GM23338 (cell line): ENCODE measurements around the gene SLC6A7. TPM values are rescaled to one million over a fixed set of nuclear protein-coding genes. Genes with fewer than 3 reads are reported as not detected.

Source experiments
- ATAC-seq: fragments of 200-7000 bp; cut with Tn5 transposase; 3 replicates; pipeline ENCODE4 v1.9.1; 2020
- DNase-seq: peaks from one replicate; pipeline ENCODE4 v3.0.0-alpha.2; 2015; ENCODE audit warnings: low spot score
- H2AFZ ChIP-seq: fragments of 200-600 bp; sonication (generic); 2 replicates; pipeline ENCODE4 v1.8.0; 2016; ENCODE audit warnings: antibody characterized with exemption, mild to moderate bottlenecking, moderate library complexity
- H3F3A ChIP-seq: fragments of 200-600 bp; sonication (generic); replicated peaks from 2 replicates; pipeline ENCODE4 v1.8.0; 2017; ENCODE audit warnings: antibody characterized with exemption, mixed run types, low read depth
- H3K27ac ChIP-seq: fragments of 200-600 bp; sonication (generic); 2 replicates; pipeline ENCODE4 v1.6.1; 2016; ENCODE audit warnings: low read depth
- H3K27me3 ChIP-seq: fragments of 200-600 bp; sonication (generic); 2 replicates; pipeline ENCODE4 v1.8.0; 2016; ENCODE audit warnings: mild to moderate bottlenecking, mixed run types, moderate library complexity; ENCODE audit not compliant: insufficient read depth
- H3K36me3 ChIP-seq: fragments of 200-600 bp; sonication (generic); 2 replicates; pipeline ENCODE4 v1.8.0; 2016; ENCODE audit warnings: mild to moderate bottlenecking; ENCODE audit not compliant: insufficient read depth
- H3K4me1 ChIP-seq: fragments of 200-600 bp; sonication (generic); 2 replicates; pipeline ENCODE4 v1.8.0; 2016; ENCODE audit warnings: mild to moderate bottlenecking, moderate library complexity; ENCODE audit not compliant: insufficient read depth
- H3K4me2 ChIP-seq: fragments of 200-600 bp; sonication (generic); 2 replicates; pipeline ENCODE4 v1.7.1; 2017; ENCODE audit warnings: mixed run types
- H3K4me3 ChIP-seq: fragments of 200-600 bp; sonication (generic); 2 replicates; pipeline ENCODE4 v1.6.1; 2016; ENCODE audit warnings: mixed run types
- H3K79me2 ChIP-seq: fragments of 200-600 bp; sonication (generic); replicated peaks from 2 replicates; pipeline ENCODE4 v1.8.0; 2017; ENCODE audit warnings: mild to moderate bottlenecking; ENCODE audit not compliant: insufficient read depth
- H3K9me2 ChIP-seq: fragments of 200-600 bp; sonication (generic); 2 replicates; pipeline ENCODE4 v1.8.0; 2017; ENCODE audit not compliant: insufficient read depth
- H4K20me1 ChIP-seq: fragments of 200-600 bp; sonication (generic); replicated peaks from 2 replicates; pipeline ENCODE4 v1.8.0; 2017; ENCODE audit warnings: mild to moderate bottlenecking; ENCODE audit not compliant: insufficient read depth
- H3K27ac Mint-ChIP-seq: 2 replicates; pipeline ENCODE4 v1.8.0; 2020; ENCODE audit warnings: inconsistent platforms, mild to moderate bottlenecking, moderate library complexity, mixed read lengths
- H3K27me3 Mint-ChIP-seq: 3 replicates; pipeline ENCODE4 v1.8.0; 2022; ENCODE audit warnings: low read depth, mild to moderate bottlenecking, moderate library complexity, mixed read lengths, inconsistent platforms; ENCODE audit not compliant: insufficient read depth, poor library complexity
- H3K36me3 Mint-ChIP-seq: 3 replicates; pipeline ENCODE4 v1.8.0; 2021; ENCODE audit warnings: low read depth, mild to moderate bottlenecking, inconsistent platforms, moderate library complexity, mixed read lengths
- H3K4me1 Mint-ChIP-seq: 3 replicates; pipeline ENCODE4 v1.8.0; 2020; ENCODE audit warnings: mild to moderate bottlenecking, inconsistent platforms, mixed read lengths
- H3K4me3 Mint-ChIP-seq: 3 replicates; pipeline ENCODE4 v1.8.0; 2021; ENCODE audit warnings: moderate library complexity, mild to moderate bottlenecking, inconsistent platforms, mixed read lengths
- H3K9me3 Mint-ChIP-seq: 3 replicates; pipeline ENCODE4 v1.8.0; 2020; ENCODE audit warnings: moderate library complexity, mild to moderate bottlenecking, inconsistent platforms, mixed read lengths
- CREB1 ChIP-seq: fragments of 250-450 bp; sonication (Bioruptor Pico); IDR thresholded peaks from 2 replicates; pipeline ENCODE4 v1.5.0; 2020; ENCODE audit warnings: low read depth, mild to moderate bottlenecking, moderate library complexity
- EZH2 ChIP-seq: fragments of 200-600 bp; sonication (generic); IDR thresholded peaks from one replicate; pipeline ENCODE4 v1.8.0; 2017; ENCODE audit warnings: antibody characterized with exemption, mild to moderate bottlenecking, low read depth; ENCODE audit not compliant: unreplicated experiment
- EZH2phosphoT487 ChIP-seq: fragments of 200-600 bp; sonication (generic); IDR thresholded peaks from one replicate; pipeline ENCODE4 v1.8.1; 2018; ENCODE audit warnings: antibody characterized with exemption; ENCODE audit not compliant: unreplicated experiment
- JUNB ChIP-seq: IDR thresholded peaks from one replicate; pipeline ENCODE4 v1.6.1; 2016; ENCODE audit warnings: antibody characterized with exemption; ENCODE audit not compliant: unreplicated experiment
- NANOG ChIP-seq: IDR thresholded peaks from 2 replicates; pipeline ENCODE4 v1.6.1; 2016; ENCODE audit warnings: antibody characterized with exemption, borderline replicate concordance
- POLR2AphosphoS5 ChIP-seq: IDR thresholded peaks from 2 replicates; pipeline ENCODE4 v1.6.1; 2016; ENCODE audit warnings: antibody characterized with exemption, low read depth
- STAT1 ChIP-seq: IDR thresholded peaks from one replicate; pipeline ENCODE4 v1.6.1; 2016; ENCODE audit warnings: antibody characterized with exemption; ENCODE audit not compliant: unreplicated experiment
- ZNF114 ChIP-seq: fragments of 250-450 bp; sonication (Bioruptor Pico); IDR thresholded peaks from 2 replicates; pipeline ENCODE4 v1.5.0; 2020; ENCODE audit warnings: mild to moderate bottlenecking, moderate library complexity
- ZNF331 ChIP-seq: fragments of 250-450 bp; sonication (Bioruptor Pico); IDR thresholded peaks from 2 replicates; pipeline ENCODE4 v1.5.0; 2020; ENCODE audit warnings: low read depth, mild to moderate bottlenecking, moderate library complexity
- polyA plus RNA-seq: library from polyadenylated mRNA; unstranded; fragments of >200 nt; fragmentation: Nextera tagmentation; extraction: Ambion mirVana; gene quantifications from 2 replicates; pipeline ENCODE4 v1.2.1, GENCODE V29; 2016
- total RNA-seq: library from RNA; depleted of rRNA; stranded (reverse); fragments of >200 nt; shearing (Covaris generic); gene quantifications from 2 replicates; pipeline ENCODE4 v1.2.3, GENCODE V29; 2014
- TF ChIP-seq, protein P1 (sequence below): IDR thresholded peaks from one replicate; pipeline ENCODE4 v1.6.1; 2018; ENCODE audit warnings: antibody characterized with exemption; ENCODE audit not compliant: unreplicated experiment
- TF ChIP-seq, protein P2 (sequence below): fragments of 250-450 bp; sonication (Bioruptor Pico); IDR thresholded peaks from 2 replicates; pipeline ENCODE4 v1.5.0; 2020; ENCODE audit warnings: mild to moderate bottlenecking, moderate library complexity
- TF ChIP-seq, protein P3 (sequence below), 2 experiments: fragments of 200-600 bp in 1 of 2; sonication (generic) in 1 of 2; conservative IDR thresholded peaks; 2 replicates each; pipeline versions ENCODE4 v1.5.1 to v1.6.1; 2016 to 2017; ENCODE audit warnings: antibody characterized with exemption in 2 of 2, low read depth in 2 of 2, mild to moderate bottlenecking in 2 of 2, moderate library complexity in 1 of 2
- TF ChIP-seq, protein P4 (sequence below): IDR thresholded peaks from 2 replicates; pipeline ENCODE4 v1.6.1; 2016; ENCODE audit warnings: antibody characterized with exemption

Gene SLC6A7
- total and polyA plus RNA-seq, 2 experiments from 2014 or later, result not detected

- TF ChIP-seq, protein P1, sequence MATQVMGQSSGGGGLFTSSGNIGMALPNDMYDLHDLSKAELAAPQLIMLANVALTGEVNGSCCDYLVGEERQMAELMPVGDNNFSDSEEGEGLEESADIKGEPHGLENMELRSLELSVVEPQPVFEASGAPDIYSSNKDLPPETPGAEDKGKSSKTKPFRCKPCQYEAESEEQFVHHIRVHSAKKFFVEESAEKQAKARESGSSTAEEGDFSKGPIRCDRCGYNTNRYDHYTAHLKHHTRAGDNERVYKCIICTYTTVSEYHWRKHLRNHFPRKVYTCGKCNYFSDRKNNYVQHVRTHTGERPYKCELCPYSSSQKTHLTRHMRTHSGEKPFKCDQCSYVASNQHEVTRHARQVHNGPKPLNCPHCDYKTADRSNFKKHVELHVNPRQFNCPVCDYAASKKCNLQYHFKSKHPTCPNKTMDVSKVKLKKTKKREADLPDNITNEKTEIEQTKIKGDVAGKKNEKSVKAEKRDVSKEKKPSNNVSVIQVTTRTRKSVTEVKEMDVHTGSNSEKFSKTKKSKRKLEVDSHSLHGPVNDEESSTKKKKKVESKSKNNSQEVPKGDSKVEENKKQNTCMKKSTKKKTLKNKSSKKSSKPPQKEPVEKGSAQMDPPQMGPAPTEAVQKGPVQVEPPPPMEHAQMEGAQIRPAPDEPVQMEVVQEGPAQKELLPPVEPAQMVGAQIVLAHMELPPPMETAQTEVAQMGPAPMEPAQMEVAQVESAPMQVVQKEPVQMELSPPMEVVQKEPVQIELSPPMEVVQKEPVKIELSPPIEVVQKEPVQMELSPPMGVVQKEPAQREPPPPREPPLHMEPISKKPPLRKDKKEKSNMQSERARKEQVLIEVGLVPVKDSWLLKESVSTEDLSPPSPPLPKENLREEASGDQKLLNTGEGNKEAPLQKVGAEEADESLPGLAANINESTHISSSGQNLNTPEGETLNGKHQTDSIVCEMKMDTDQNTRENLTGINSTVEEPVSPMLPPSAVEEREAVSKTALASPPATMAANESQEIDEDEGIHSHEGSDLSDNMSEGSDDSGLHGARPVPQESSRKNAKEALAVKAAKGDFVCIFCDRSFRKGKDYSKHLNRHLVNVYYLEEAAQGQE, result no peak
- TF ChIP-seq, protein P2, sequence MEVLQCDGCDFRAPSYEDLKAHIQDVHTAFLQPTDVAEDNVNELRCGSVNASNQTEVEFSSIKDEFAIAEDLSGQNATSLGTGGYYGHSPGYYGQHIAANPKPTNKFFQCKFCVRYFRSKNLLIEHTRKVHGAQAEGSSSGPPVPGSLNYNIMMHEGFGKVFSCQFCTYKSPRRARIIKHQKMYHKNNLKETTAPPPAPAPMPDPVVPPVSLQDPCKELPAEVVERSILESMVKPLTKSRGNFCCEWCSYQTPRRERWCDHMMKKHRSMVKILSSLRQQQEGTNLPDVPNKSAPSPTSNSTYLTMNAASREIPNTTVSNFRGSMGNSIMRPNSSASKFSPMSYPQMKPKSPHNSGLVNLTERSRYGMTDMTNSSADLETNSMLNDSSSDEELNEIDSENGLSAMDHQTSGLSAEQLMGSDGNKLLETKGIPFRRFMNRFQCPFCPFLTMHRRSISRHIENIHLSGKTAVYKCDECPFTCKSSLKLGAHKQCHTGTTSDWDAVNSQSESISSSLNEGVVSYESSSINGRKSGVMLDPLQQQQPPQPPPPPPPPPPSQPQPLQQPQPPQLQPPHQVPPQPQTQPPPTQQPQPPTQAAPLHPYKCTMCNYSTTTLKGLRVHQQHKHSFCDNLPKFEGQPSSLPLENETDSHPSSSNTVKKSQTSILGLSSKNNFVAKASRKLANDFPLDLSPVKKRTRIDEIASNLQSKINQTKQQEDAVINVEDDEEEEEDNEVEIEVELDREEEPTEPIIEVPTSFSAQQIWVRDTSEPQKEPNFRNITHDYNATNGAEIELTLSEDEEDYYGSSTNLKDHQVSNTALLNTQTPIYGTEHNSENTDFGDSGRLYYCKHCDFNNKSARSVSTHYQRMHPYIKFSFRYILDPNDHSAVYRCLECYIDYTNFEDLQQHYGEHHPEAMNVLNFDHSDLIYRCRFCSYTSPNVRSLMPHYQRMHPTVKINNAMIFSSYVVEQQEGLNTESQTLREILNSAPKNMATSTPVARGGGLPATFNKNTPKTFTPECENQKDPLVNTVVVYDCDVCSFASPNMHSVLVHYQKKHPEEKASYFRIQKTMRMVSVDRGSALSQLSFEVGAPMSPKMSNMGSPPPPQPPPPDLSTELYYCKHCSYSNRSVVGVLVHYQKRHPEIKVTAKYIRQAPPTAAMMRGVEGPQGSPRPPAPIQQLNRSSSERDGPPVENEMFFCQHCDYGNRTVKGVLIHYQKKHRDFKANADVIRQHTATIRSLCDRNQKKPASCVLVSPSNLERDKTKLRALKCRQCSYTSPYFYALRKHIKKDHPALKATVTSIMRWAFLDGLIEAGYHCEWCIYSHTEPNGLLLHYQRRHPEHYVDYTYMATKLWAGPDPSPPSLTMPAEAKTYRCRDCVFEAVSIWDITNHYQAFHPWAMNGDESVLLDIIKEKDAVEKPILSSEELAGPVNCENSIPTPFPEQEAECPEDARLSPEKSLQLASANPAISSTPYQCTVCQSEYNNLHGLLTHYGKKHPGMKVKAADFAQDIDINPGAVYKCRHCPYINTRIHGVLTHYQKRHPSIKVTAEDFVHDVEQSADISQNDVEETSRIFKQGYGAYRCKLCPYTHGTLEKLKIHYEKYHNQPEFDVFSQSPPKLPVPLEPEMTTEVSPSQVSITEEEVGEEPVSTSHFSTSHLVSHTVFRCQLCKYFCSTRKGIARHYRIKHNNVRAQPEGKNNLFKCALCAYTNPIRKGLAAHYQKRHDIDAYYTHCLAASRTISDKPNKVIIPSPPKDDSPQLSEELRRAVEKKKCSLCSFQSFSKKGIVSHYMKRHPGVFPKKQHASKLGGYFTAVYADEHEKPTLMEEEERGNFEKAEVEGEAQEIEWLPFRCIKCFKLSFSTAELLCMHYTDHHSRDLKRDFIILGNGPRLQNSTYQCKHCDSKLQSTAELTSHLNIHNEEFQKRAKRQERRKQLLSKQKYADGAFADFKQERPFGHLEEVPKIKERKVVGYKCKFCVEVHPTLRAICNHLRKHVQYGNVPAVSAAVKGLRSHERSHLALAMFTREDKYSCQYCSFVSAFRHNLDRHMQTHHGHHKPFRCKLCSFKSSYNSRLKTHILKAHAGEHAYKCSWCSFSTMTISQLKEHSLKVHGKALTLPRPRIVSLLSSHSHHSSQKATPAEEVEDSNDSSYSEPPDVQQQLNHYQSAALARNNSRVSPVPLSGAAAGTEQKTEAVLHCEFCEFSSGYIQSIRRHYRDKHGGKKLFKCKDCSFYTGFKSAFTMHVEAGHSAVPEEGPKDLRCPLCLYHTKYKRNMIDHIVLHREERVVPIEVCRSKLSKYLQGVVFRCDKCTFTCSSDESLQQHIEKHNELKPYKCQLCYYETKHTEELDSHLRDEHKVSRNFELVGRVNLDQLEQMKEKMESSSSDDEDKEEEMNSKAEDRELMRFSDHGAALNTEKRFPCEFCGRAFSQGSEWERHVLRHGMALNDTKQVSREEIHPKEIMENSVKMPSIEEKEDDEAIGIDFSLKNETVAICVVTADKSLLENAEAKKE (CRISPR knock-in tag), result no peak
- TF ChIP-seq POLR2AphosphoS5 (no peak), ZNF114 (no peak), JUNB (no peak), EZH2 (no peak), EZH2phosphoT487 (no peak), STAT1 (no peak), NANOG (no peak), ZNF331 (CRISPR knock-in tag) (no peak), CREB1 (no peak)
- TF ChIP-seq, protein P3, sequence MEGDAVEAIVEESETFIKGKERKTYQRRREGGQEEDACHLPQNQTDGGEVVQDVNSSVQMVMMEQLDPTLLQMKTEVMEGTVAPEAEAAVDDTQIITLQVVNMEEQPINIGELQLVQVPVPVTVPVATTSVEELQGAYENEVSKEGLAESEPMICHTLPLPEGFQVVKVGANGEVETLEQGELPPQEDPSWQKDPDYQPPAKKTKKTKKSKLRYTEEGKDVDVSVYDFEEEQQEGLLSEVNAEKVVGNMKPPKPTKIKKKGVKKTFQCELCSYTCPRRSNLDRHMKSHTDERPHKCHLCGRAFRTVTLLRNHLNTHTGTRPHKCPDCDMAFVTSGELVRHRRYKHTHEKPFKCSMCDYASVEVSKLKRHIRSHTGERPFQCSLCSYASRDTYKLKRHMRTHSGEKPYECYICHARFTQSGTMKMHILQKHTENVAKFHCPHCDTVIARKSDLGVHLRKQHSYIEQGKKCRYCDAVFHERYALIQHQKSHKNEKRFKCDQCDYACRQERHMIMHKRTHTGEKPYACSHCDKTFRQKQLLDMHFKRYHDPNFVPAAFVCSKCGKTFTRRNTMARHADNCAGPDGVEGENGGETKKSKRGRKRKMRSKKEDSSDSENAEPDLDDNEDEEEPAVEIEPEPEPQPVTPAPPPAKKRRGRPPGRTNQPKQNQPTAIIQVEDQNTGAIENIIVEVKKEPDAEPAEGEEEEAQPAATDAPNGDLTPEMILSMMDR (conservative IDR thresholded peaks at IDR 0.05; ENCODE audit: low read depth in 2 of 2), result no peak
- TF ChIP-seq, protein P4, sequence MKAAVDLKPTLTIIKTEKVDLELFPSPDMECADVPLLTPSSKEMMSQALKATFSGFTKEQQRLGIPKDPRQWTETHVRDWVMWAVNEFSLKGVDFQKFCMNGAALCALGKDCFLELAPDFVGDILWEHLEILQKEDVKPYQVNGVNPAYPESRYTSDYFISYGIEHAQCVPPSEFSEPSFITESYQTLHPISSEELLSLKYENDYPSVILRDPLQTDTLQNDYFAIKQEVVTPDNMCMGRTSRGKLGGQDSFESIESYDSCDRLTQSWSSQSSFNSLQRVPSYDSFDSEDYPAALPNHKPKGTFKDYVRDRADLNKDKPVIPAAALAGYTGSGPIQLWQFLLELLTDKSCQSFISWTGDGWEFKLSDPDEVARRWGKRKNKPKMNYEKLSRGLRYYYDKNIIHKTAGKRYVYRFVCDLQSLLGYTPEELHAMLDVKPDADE, result no peak
- ATAC-seq, result no peak
- Histone ChIP-seq H3K4me1 (no peaks in the 10 kb centered on the region), H3K79me2 (no peaks in the 10 kb centered on the region), H3K36me3 (no peaks in the 10 kb centered on the region), H3K4me2 (no peak overlapping the region), H3K27ac (no peak overlapping the region), H4K20me1 (no peaks in the 10 kb centered on the region), H3K27me3 (no peaks in the 10 kb centered on the region), H3K4me3 (no peak overlapping the region), H3F3A (no peaks in the 10 kb centered on the region), H3K9me2 (no peaks in the 10 kb centered on the region), H2AFZ (no peak overlapping the region)
- Mint-ChIP-seq H3K36me3 (no peaks in the 10 kb centered on the region), H3K9me3 (no peaks in the 10 kb centered on the region), H3K27ac (no peak overlapping the region), H3K4me1 (no peaks in the 10 kb centered on the region), H3K4me3 (no peak overlapping the region), H3K27me3 (peaks cover 2% of the 10 kb centered on the region)
- DNase-seq, result no peak
These were observed 37.2 kb downstream of the SLC6A7 start for GRCh38 chr5:150227036-150227435.
